OCI-LY7 (cell line): ENCODE results near the gene UTS2R. TPM values are rescaled to one million over a fixed set of nuclear protein-coding genes. Genes with fewer than 3 reads are reported as not detected.

Experiments
- BruUV-seq: library from RNA; stranded (reverse); fragments of 400-500 nt; replicated peaks from 2 replicates; lab custom pipeline; 2021; lab: Mats Ljungman, UMichigan
- CTCF ChIA-PET: fragments of 300-600 bp; sonication (Branson Sonifier 250); formaldehyde crosslinking; loops from one replicate; lab custom pipeline; 2022; ENCODE audit warnings: antibody characterized with exemption; ENCODE audit not compliant: unreplicated experiment; lab: Charles Lee
- POLR2A ChIA-PET: fragments of 300-600 bp; sonication (Branson Sonifier 250); formaldehyde crosslinking; loops from one replicate; lab custom pipeline; 2022; ENCODE audit warnings: antibody characterized with exemption; lab: Charles Lee
- DNase-seq: peaks from one replicate; pipeline ENCODE4 v3.0.0-alpha.2; 2015; ENCODE audit warnings: low spot score
- H2AFZ ChIP-seq: fragments of 200-600 bp; sonication (generic), shearing (Covaris generic); 2 replicates; pipeline ENCODE4 v1.6.1; 2014; ENCODE audit warnings: mild to moderate bottlenecking, antibody characterized with exemption, low read length, moderate library complexity
- H3K27ac ChIP-seq: fragments of 200-600 bp; sonication (generic); 2 replicates; pipeline ENCODE4 v1.5.1; 2014; ENCODE audit warnings: mixed run types, low read depth, mild to moderate bottlenecking, moderate library complexity, low read length, inconsistent platforms; ENCODE audit not compliant: poor library complexity, severe bottlenecking
- H3K36me3 ChIP-seq: fragments of 200-600 bp; sonication (generic); 2 replicates; pipeline ENCODE4 v1.6.1; 2014; ENCODE audit warnings: mild to moderate bottlenecking, antibody characterized with exemption, low read length, moderate library complexity, mixed read lengths; ENCODE audit not compliant: insufficient read depth
- H3K4me1 ChIP-seq: fragments of 200-600 bp; sonication (generic); 2 replicates; pipeline ENCODE4 v1.5.1; 2014; ENCODE audit warnings: mild to moderate bottlenecking, low read length; ENCODE audit not compliant: insufficient read depth, poor library complexity, severe bottlenecking
- H3K4me2 ChIP-seq: fragments of 200-600 bp; sonication (generic); 2 replicates; pipeline ENCODE4 v1.6.1; 2014; ENCODE audit warnings: mild to moderate bottlenecking, low read length
- H3K4me3 ChIP-seq: fragments of 200-600 bp; sonication (generic); 2 replicates; pipeline ENCODE4 v1.5.1; 2014; ENCODE audit warnings: mild to moderate bottlenecking, low read depth, low read length; ENCODE audit not compliant: poor library complexity, severe bottlenecking
- H3K79me2 ChIP-seq: fragments of 200-600 bp; sonication (generic); 2 replicates; pipeline ENCODE4 v1.6.1; 2016; ENCODE audit warnings: low read depth, mild to moderate bottlenecking, low read length, moderate library complexity, mixed read lengths; ENCODE audit not compliant: insufficient read depth
- H3K9me2 ChIP-seq: fragments of 200-600 bp; sonication (generic); 2 replicates; pipeline ENCODE4 v1.6.1; 2016; ENCODE audit warnings: mild to moderate bottlenecking, low read length, mixed read lengths; ENCODE audit not compliant: insufficient read depth
- H3K9me3 ChIP-seq: fragments of 200-600 bp; sonication (generic); 2 replicates; pipeline ENCODE4 v1.6.1; 2014; ENCODE audit warnings: mild to moderate bottlenecking, mixed run types, low read length, mixed read lengths
- H4K20me1 ChIP-seq: fragments of 200-600 bp; sonication (generic); 2 replicates; pipeline ENCODE4 v1.6.1; 2014; ENCODE audit warnings: mild to moderate bottlenecking, antibody characterized with exemption, low read length, moderate library complexity, mixed read lengths; ENCODE audit not compliant: insufficient read depth
- CTCF ChIP-seq: fragments of 200-600 bp; sonication (generic); conservative IDR thresholded peaks from 2 replicates; pipeline ENCODE4 v1.5.1; 2014; ENCODE audit warnings: mild to moderate bottlenecking, antibody characterized with exemption, low read length, moderate library complexity, mixed read lengths
- EZH2phosphoT487 ChIP-seq: fragments of 200-600 bp; sonication (generic); IDR thresholded peaks from 2 replicates; pipeline ENCODE4 v1.6.1; 2018; ENCODE audit warnings: low read depth, borderline replicate concordance, mild to moderate bottlenecking, mixed run types, antibody characterized with exemption, low read length, moderate library complexity, mixed read lengths
- intact Hi-C: fragments of 100-400 bp; cut with micrococcal nuclease; formaldehyde crosslinking; loops from one replicate; pipeline ENCODE4 v1.10.0; 2022; ENCODE audit not compliant: unreplicated experiment
- total RNA-seq, 2 experiments: library from RNA; depleted of rRNA in 1 of 2; stranded (reverse); fragments of >200 nt in 1 of 2; shearing (Covaris generic) in 1 of 2; gene quantifications; 2 replicates each; pipeline ENCODE4 v1.2.3, GENCODE V29; 2014 to 2022

UTS2R gene
- total RNA-seq, 2 experiments from 2014 or later = 17.4 to 36.3 TPM

- Histone ChIP-seq H3K79me2 (no peaks in the 10 kb centered on the region), H3K27ac (peak overlapping the region; percentile 83), H2AFZ (no peak overlapping the region), H4K20me1 (no peaks in the 10 kb centered on the region), H3K36me3 (peaks cover 64% of the 10 kb centered on the region), H3K9me2 (no peaks in the 10 kb centered on the region), H3K9me3 (no peaks in the 10 kb centered on the region), H3K4me3 (no peak overlapping the region), H3K4me2 (no peak overlapping the region), H3K4me1 (peaks cover 35% of the 10 kb centered on the region)
- ChIA-PET POLR2A (no interaction called here), CTCF (no interaction called here)
- intact Hi-C loops = no loop called here
- no peak for DNase-seq
- TF ChIP-seq CTCF (no peak), EZH2phosphoT487 (no peak)
- BruUV-seq = no TSS peak
Measured at GRCh38 chr17:82403662-82404660, 32.4 kb downstream of the UTS2R start.

- no peak for DNase-seq
- POLR2A ChIA-PET = no interaction called here
Measured at GRCh38 chr17:82405051-82405450, 33.5 kb downstream of the UTS2R start.

More at GRCh38 chr17:82405051-82405450, 33.5 kb downstream of the UTS2R start:
- no peaks in the 10 kb centered on the region for H3K9me2 ChIP-seq
- H3K79me2 ChIP-seq = no peaks in the 10 kb centered on the region
- peaks cover 35% of the 10 kb centered on the region for H3K4me1 ChIP-seq
- CTCF ChIA-PET = no interaction called here
- H2AFZ ChIP-seq = no peak overlapping the region
- H3K4me2 ChIP-seq = no peak overlapping the region
- intact Hi-C loops = no loop called here
- no peak overlapping the region for H3K27ac ChIP-seq
- BruUV-seq = no TSS peak
- TF ChIP-seq EZH2phosphoT487 (no peak), CTCF (no peak)
- no peaks in the 10 kb centered on the region for H3K9me3 ChIP-seq
- no peaks in the 10 kb centered on the region for H4K20me1 ChIP-seq
- peaks cover 63% of the 10 kb centered on the region for H3K36me3 ChIP-seq
- no peak overlapping the region for H3K4me3 ChIP-seq
